IMR-90 (cell line): ENCODE measurements around the gene ESPL1. TPM values are rescaled to one million over a fixed set of nuclear protein-coding genes. Genes with fewer than 3 reads are reported as not detected.

Experiments
- ATAC-seq: fragments of 200-7000 bp; cut with Tn5 transposase; 2 replicates; pipeline ENCODE4 v1.9.1; 2020; ENCODE audit warnings: low read depth, mild to moderate bottlenecking, moderate library complexity
- BruUV-seq: library from RNA; stranded (reverse); fragments of 400-500 nt; replicated peaks from 2 replicates; lab custom pipeline; 2021; lab: Mats Ljungman, UMichigan
- CTCF ChIA-PET: fragments of 300-600 bp; formaldehyde crosslinking; extraction: SDS; loops from one replicate; lab custom pipeline; 2021; ENCODE audit warnings: antibody characterized with exemption; lab: Yijun Ruan, JAX
- POLR2A ChIA-PET: fragments of 300-600 bp; sonication (Branson Sonifier 250); formaldehyde crosslinking; loops from one replicate; lab custom pipeline; 2022; ENCODE audit warnings: antibody characterized with exemption; ENCODE audit not compliant: unreplicated experiment; lab: Charles Lee
- DNase-seq: peaks from one replicate; pipeline ENCODE4 v3.0.0; 2013
- H2AFZ ChIP-seq: replicated peaks from 2 replicates; pipeline ENCODE3; 2013; ENCODE audit warnings: low read length, mild to moderate bottlenecking; ENCODE audit not compliant: poor library complexity
- H2AK5ac ChIP-seq: 2 replicates; pipeline ENCODE4 v1.6.1; 2013; ENCODE audit warnings: low read depth, low read length, inconsistent platforms
- H2AK9ac ChIP-seq: replicated peaks from 2 replicates; pipeline ENCODE3; 2013; ENCODE audit warnings: mild to moderate bottlenecking, low read depth, low read length, moderate library complexity; ENCODE audit not compliant: poor library complexity
- H2BK120ac ChIP-seq: 2 replicates; pipeline ENCODE4 v1.6.1; 2013; ENCODE audit warnings: low read depth, low read length, inconsistent platforms
- H2BK15ac ChIP-seq: 3 replicates; pipeline ENCODE4 v1.6.1; 2013; ENCODE audit warnings: low read depth, low read length, inconsistent platforms
- H2BK20ac ChIP-seq: 2 replicates; pipeline ENCODE4 v1.6.1; 2013; ENCODE audit warnings: low read depth, mild to moderate bottlenecking, inconsistent platforms, low read length, moderate library complexity
- H2BK5ac ChIP-seq: 2 replicates; pipeline ENCODE4 v1.6.1; 2013; ENCODE audit warnings: mild to moderate bottlenecking, low read depth, low read length, inconsistent platforms; ENCODE audit not compliant: poor library complexity, severe bottlenecking
- H3K14ac ChIP-seq: replicated peaks from 2 replicates; pipeline ENCODE4 v1.6.1; 2013; ENCODE audit warnings: low read depth, low read length, inconsistent platforms
- H3K18ac ChIP-seq: 2 replicates; pipeline ENCODE4 v1.6.1; 2013; ENCODE audit warnings: low read depth, low read length, control low read depth
- H3K23ac ChIP-seq: 2 replicates; pipeline ENCODE4 v1.6.1; 2013; ENCODE audit warnings: low read depth, low read length, inconsistent platforms
- H3K27ac ChIP-seq: 2 replicates; pipeline ENCODE4 v1.5.1; 2013; ENCODE audit warnings: mild to moderate bottlenecking, control low read depth, low read length; ENCODE audit not compliant: insufficient read depth
- H3K27me3 ChIP-seq: 2 replicates; pipeline ENCODE4 v1.6.1; 2013; ENCODE audit warnings: low read length; ENCODE audit not compliant: control insufficient read depth, insufficient read depth
- H3K36me3 ChIP-seq: 2 replicates; pipeline ENCODE4 v1.6.1; 2013; ENCODE audit warnings: low read length, mixed read lengths; ENCODE audit not compliant: control insufficient read depth, insufficient read depth
- H3K4ac ChIP-seq: 2 replicates; pipeline ENCODE4 v1.6.1; 2013; ENCODE audit warnings: low read depth, low read length, inconsistent platforms
- H3K4me1 ChIP-seq: 2 replicates; pipeline ENCODE4 v1.6.1; 2013; ENCODE audit warnings: low read length, mixed read lengths; ENCODE audit not compliant: control insufficient read depth, insufficient read depth
- H3K4me2 ChIP-seq: 2 replicates; pipeline ENCODE4 v1.6.1; 2013; ENCODE audit warnings: low read depth, mild to moderate bottlenecking, control low read depth, low read length, moderate library complexity
- H3K4me3 ChIP-seq: 2 replicates; pipeline ENCODE4 v1.5.1; 2013; ENCODE audit warnings: low read depth, mild to moderate bottlenecking, control low read depth, low read length, moderate library complexity; ENCODE audit not compliant: insufficient read depth
- H3K56ac ChIP-seq: 2 replicates; pipeline ENCODE4 v1.6.1; 2013; ENCODE audit warnings: low read length, inconsistent platforms; ENCODE audit not compliant: insufficient read depth; ENCODE audit errors: extremely low read depth
- H3K79me1 ChIP-seq, 2 experiments: 2 replicates each; pipeline ENCODE4 v1.6.1; 2013; ENCODE audit warnings: low read length in 2 of 2, inconsistent platforms in 1 of 2, low read depth in 1 of 2
- H3K9ac ChIP-seq: 2 replicates; pipeline ENCODE4 v1.6.1; 2013; ENCODE audit warnings: low read depth, low read length, control low read depth
- H3K9me1 ChIP-seq: 2 replicates; pipeline ENCODE4 v1.6.1; 2013; ENCODE audit warnings: low read length, inconsistent platforms; ENCODE audit not compliant: insufficient read depth
- H3K9me3 ChIP-seq: 2 replicates; pipeline ENCODE4 v1.6.1; 2013; ENCODE audit warnings: low read length; ENCODE audit not compliant: control insufficient read depth, insufficient read depth
- H4K20me1 ChIP-seq: 2 replicates; pipeline ENCODE4 v1.6.1; 2013; ENCODE audit warnings: low read length, inconsistent platforms; ENCODE audit not compliant: insufficient read depth
- H4K5ac ChIP-seq: 2 replicates; pipeline ENCODE4 v1.6.1; 2013; ENCODE audit warnings: mild to moderate bottlenecking, low read depth, low read length, control low read depth
- H4K8ac ChIP-seq, 2 experiments: 2 replicates each; pipeline ENCODE4 v1.6.1; 2013; ENCODE audit warnings: low read depth in 2 of 2, low read length in 2 of 2, control low read depth in 1 of 2, inconsistent platforms in 1 of 2
- H4K91ac ChIP-seq: 2 replicates; pipeline ENCODE4 v1.6.1; 2013; ENCODE audit warnings: low read depth, low read length, inconsistent platforms; ENCODE audit not compliant: insufficient read depth
- BHLHE40 ChIP-seq: fragments of 150-350 bp; IDR thresholded peaks from 2 replicates; pipeline ENCODE4 v1.6.1; 2016; ENCODE audit warnings: mild to moderate bottlenecking, low read depth, low read length
- FOS ChIP-seq: fragments of 150-350 bp; IDR thresholded peaks from 2 replicates; pipeline ENCODE4 v1.6.1; 2016; ENCODE audit warnings: low read depth, low read length
- MAZ ChIP-seq: IDR thresholded peaks from 2 replicates; pipeline ENCODE4 v1.6.1; 2012; ENCODE audit warnings: low read depth, mild to moderate bottlenecking, low read length, improper control_type of control experiment, moderate library complexity, borderline replicate concordance
- MXI1 ChIP-seq: IDR thresholded peaks from 2 replicates; pipeline ENCODE4 v1.6.1; 2012; ENCODE audit warnings: low read depth, mild to moderate bottlenecking, low read length, moderate library complexity, borderline replicate concordance
- WGBS, 2 experiments: methylation state at CpG; one replicate each; pipeline versions ENCODE4 v1.1.5 to v1.1.7; 2013; ENCODE audit warnings: missing lambda C conversion rate in 2 of 2; ENCODE audit not compliant: insufficient read length in 1 of 2; ENCODE audit errors: extremely low coverage in 2 of 2; 5-methylcytosine and 5-hydroxymethylcytosine counted together
- dilution Hi-C: fragments of 300-500 bp; cut with HindIII; formaldehyde crosslinking; loops from one replicate; pipeline ENCODE4 v1.14.3; 2018; ENCODE audit warnings: low sequenced_read_pairs; ENCODE audit not compliant: unreplicated experiment
- in situ Hi-C: fragments of 300-500 bp; cut with MboI; formaldehyde crosslinking; loops from 3 replicates; pipeline ENCODE4 v1.14.3; 2019; ENCODE audit warnings: low sequenced_read_pairs, inconsistent platforms, mixed read lengths
- intact Hi-C: fragments of 100-400 bp; cut with micrococcal nuclease; formaldehyde crosslinking; loops from 2 replicates; pipeline ENCODE4 v1.10.0; 2022
- polyA plus RNA-seq, 3 experiments: library from polyadenylated mRNA; depleted of rRNA; stranded (reverse); fragments of >200 nt; gene quantifications; 2 replicates each; pipeline ENCODE4 v1.2.3, GENCODE V29; 2012; ENCODE audit warnings: low replicate concordance in 1 of 3
- total RNA-seq: library from RNA; depleted of rRNA; stranded (reverse); fragments of >200 nt; gene quantifications from 2 replicates; pipeline ENCODE4 v1.2.3, GENCODE V29; 2012; rRNA removed
- TF ChIP-seq, protein P1 (sequence below): fragments of 150-350 bp; IDR thresholded peaks from 2 replicates; pipeline ENCODE4 v1.6.1; 2017; ENCODE audit warnings: mild to moderate bottlenecking, antibody characterized with exemption, low read length, low read depth

ESPL1 gene
- total and polyA plus RNA-seq, 2 of the 4 experiments (the other 2 are of a cell fraction), result 6.5 to 9.2 TPM

DNA sequence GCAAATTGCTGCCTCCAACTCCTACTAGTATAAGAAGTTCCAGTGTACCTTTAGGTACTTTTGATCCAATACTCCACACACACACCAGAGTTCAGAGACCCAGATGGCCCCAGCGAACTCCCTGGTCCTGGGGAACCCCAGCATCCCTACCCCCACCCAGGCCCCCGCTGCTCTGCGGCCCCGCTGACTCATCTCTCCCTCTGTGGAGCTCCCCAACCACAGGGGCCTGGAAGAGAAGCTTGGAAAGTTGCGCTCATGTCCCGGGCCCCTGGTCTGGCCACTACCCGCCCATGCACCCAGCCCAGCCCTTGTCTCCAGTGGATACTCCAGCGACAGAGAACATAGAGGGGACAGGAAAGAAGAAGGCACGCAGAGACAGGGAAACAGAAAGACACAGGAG is 72.3 kb downstream of the ESPL1 start:
- BruUV-seq, result no TSS peak
- intact Hi-C loops (no loop called here), in situ Hi-C loops (no loop called here), dilution Hi-C loops (no loop called here)
- Histone ChIP-seq H3K27ac (no peak overlapping the region), H4K91ac (no peak overlapping the region), H4K20me1 (no peaks in the 10 kb centered on the region), H3K56ac (no peak overlapping the region), H3K9me1 (0 out of 2 replicates have a peak, but pooled peaks cover 3% of the 10 kb centered on the region), H4K5ac (no peak overlapping the region), H2BK20ac (no peak overlapping the region), H3K36me3 (no peaks in the 10 kb centered on the region), H3K18ac (no peak overlapping the region), H3K14ac (no peak overlapping the region), H3K4me2 (no peak overlapping the region), H2BK5ac (no peak overlapping the region), H2AFZ (no peak overlapping the region), H2AK5ac (no peak overlapping the region), H3K27me3 (peaks cover 53% of the 10 kb centered on the region), H2AK9ac (no peak overlapping the region), H2BK120ac (no peak overlapping the region), H3K23ac (no peak overlapping the region), H2BK15ac (no peak overlapping the region), H3K4me3 (no peak overlapping the region), H3K9me3 (no peaks in the 10 kb centered on the region), H3K4ac (no peak overlapping the region), H3K9ac (no peak overlapping the region), H4K8ac (no peak overlapping the region), H3K79me1 (no peaks in the 10 kb centered on the region), H3K4me1 (peaks cover 3% of the 10 kb centered on the region; the same call in 1 of the 2 replicates)
- no peak for TF ChIP-seq MXI1
- TF ChIP-seq, protein P1, sequence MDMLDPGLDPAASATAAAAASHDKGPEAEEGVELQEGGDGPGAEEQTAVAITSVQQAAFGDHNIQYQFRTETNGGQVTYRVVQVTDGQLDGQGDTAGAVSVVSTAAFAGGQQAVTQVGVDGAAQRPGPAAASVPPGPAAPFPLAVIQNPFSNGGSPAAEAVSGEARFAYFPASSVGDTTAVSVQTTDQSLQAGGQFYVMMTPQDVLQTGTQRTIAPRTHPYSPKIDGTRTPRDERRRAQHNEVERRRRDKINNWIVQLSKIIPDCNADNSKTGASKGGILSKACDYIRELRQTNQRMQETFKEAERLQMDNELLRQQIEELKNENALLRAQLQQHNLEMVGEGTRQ, result no peak
- no peak for TF ChIP-seq BHLHE40
- no peak for TF ChIP-seq FOS
- no peak for TF ChIP-seq MAZ
- ChIA-PET CTCF (no interaction called here), POLR2A (no interaction called here)
- DNase-seq (no peak), ATAC-seq (no peak)
- no CpG with 5 or more reads among the region's 9 CpGs for WGBS, 2 experiments

Other genes starting within 250 kb of the ESPL1 start
- 10.4 and 10.6 TPM in 2 replicates for gene TNS2, start 218.2 kb upstream of the ESPL1 start, total RNA-seq
- gene TNS2, start 218.2 kb upstream of the ESPL1 start, polyA plus RNA-seq (2012; rRNA removed), result 67.2 and 68.0 TPM in 2 replicates
- 21.7 and 25.6 TPM in 2 replicates for gene SPRYD3, start 188.9 kb upstream of the ESPL1 start, total RNA-seq
- gene SPRYD3, start 188.9 kb upstream of the ESPL1 start, polyA plus RNA-seq (2012; rRNA removed), result 27.8 and 28.8 TPM in 2 replicates
- 124 and 140 TPM in 2 replicates for gene IGFBP6, start 170.6 kb upstream of the ESPL1 start, total RNA-seq
- gene IGFBP6, start 170.6 kb upstream of the ESPL1 start, polyA plus RNA-seq (2012; rRNA removed), result 337 and 373 TPM in 2 replicates
- gene SOAT2, start 164.8 kb upstream of the ESPL1 start, total RNA-seq, result under 0.01 and 0.18 TPM in 2 replicates
- gene SOAT2, start 164.8 kb upstream of the ESPL1 start, polyA plus RNA-seq (2012; rRNA removed), result 0.39 and 0.55 TPM in 2 replicates
- 11.7 and 13.1 TPM in 2 replicates for gene ZNF740, start 87.6 kb upstream of the ESPL1 start, total RNA-seq
- 7.0 and 14.0 TPM in 2 replicates for gene ZNF740, start 87.6 kb upstream of the ESPL1 start, polyA plus RNA-seq (2012; rRNA removed)
- 5.0 and 5.4 TPM in 2 replicates for gene CSAD, start 87.4 kb upstream of the ESPL1 start, total RNA-seq
- gene CSAD, start 87.4 kb upstream of the ESPL1 start, polyA plus RNA-seq (2012; rRNA removed), result 39.8 and 45.6 TPM in 2 replicates
- under 0.01 and 0.18 TPM in 2 replicates for gene ITGB7, start 61.0 kb upstream of the ESPL1 start, total RNA-seq
- gene ITGB7, start 61.0 kb upstream of the ESPL1 start, polyA plus RNA-seq (2012; rRNA removed), result 0.44 and 0.60 TPM in 2 replicates
- gene RARG, start 36.1 kb upstream of the ESPL1 start, total RNA-seq, result 7.5 and 7.9 TPM in 2 replicates
- 28.6 and 30.9 TPM in 2 replicates for gene RARG, start 36.1 kb upstream of the ESPL1 start, polyA plus RNA-seq (2012; rRNA removed)
- gene PFDN5, start 27.2 kb downstream of the ESPL1 start, total RNA-seq, result 764 and 1,011 TPM in 2 replicates
- 1,210 and 1,338 TPM in 2 replicates for gene PFDN5, start 27.2 kb downstream of the ESPL1 start, polyA plus RNA-seq (2012; rRNA removed)
- 47.2 and 49.8 TPM in 2 replicates for gene MYG1, start 31.4 kb downstream of the ESPL1 start, total RNA-seq
- gene MYG1, start 31.4 kb downstream of the ESPL1 start, polyA plus RNA-seq (2012; rRNA removed), result 63.7 and 73.6 TPM in 2 replicates
- gene AAAS, start 53.3 kb downstream of the ESPL1 start, total RNA-seq, result 37.5 and 44.6 TPM in 2 replicates
- gene AAAS, start 53.3 kb downstream of the ESPL1 start, polyA plus RNA-seq (2012; rRNA removed), result 67.1 and 71.9 TPM in 2 replicates
- not detected in 2 replicates for gene SP7, start 68.1 kb downstream of the ESPL1 start, total RNA-seq
- gene SP7, start 68.1 kb downstream of the ESPL1 start, polyA plus RNA-seq (2012; rRNA removed), result not detected in 2 replicates
- gene SP1, start 111.9 kb downstream of the ESPL1 start, total RNA-seq, result 45.0 and 53.6 TPM in 2 replicates
- 19.7 and 21.2 TPM in 2 replicates for gene SP1, start 111.9 kb downstream of the ESPL1 start, polyA plus RNA-seq (2012; rRNA removed)
- gene AMHR2, start 155.6 kb downstream of the ESPL1 start, total RNA-seq, result not detected in 2 replicates
- not detected in 2 replicates for gene AMHR2, start 155.6 kb downstream of the ESPL1 start, polyA plus RNA-seq (2012; rRNA removed)
- 25.5 and 31.4 TPM in 2 replicates for gene PRR13, start 173.4 kb downstream of the ESPL1 start, total RNA-seq
- gene PRR13, start 173.4 kb downstream of the ESPL1 start, polyA plus RNA-seq (2012; rRNA removed), result 95.7 and 114 TPM in 2 replicates
- gene PCBP2, start 183.8 kb downstream of the ESPL1 start, total RNA-seq, result 190 and 198 TPM in 2 replicates
- gene PCBP2, start 183.8 kb downstream of the ESPL1 start, polyA plus RNA-seq (2012; rRNA removed), result 409 and 586 TPM in 2 replicates
- gene MAP3K12, start 231.2 kb downstream of the ESPL1 start, total RNA-seq, result 20.6 and 29.0 TPM in 2 replicates
- 48.6 and 52.5 TPM in 2 replicates for gene MAP3K12, start 231.2 kb downstream of the ESPL1 start, polyA plus RNA-seq (2012; rRNA removed)
- 27.4 and 27.8 TPM in 2 replicates for gene TARBP2, start 233.0 kb downstream of the ESPL1 start, total RNA-seq
- gene TARBP2, start 233.0 kb downstream of the ESPL1 start, polyA plus RNA-seq (2012; rRNA removed), result 46.1 and 49.6 TPM in 2 replicates
- not detected in 2 replicates for gene NPFF, start 239.2 kb downstream of the ESPL1 start, total RNA-seq
- not detected in 2 replicates for gene NPFF, start 239.2 kb downstream of the ESPL1 start, polyA plus RNA-seq (2012; rRNA removed)